ENCODE measurements around the gene BANP. TPM values are rescaled to one million over a fixed set of nuclear protein-coding genes. Genes with fewer than 3 reads are reported as not detected.

Gene BANP
- total RNA-seq, 2 experiments from 2014 or later, result 39.6 to 58.0 TPM

DNA sequence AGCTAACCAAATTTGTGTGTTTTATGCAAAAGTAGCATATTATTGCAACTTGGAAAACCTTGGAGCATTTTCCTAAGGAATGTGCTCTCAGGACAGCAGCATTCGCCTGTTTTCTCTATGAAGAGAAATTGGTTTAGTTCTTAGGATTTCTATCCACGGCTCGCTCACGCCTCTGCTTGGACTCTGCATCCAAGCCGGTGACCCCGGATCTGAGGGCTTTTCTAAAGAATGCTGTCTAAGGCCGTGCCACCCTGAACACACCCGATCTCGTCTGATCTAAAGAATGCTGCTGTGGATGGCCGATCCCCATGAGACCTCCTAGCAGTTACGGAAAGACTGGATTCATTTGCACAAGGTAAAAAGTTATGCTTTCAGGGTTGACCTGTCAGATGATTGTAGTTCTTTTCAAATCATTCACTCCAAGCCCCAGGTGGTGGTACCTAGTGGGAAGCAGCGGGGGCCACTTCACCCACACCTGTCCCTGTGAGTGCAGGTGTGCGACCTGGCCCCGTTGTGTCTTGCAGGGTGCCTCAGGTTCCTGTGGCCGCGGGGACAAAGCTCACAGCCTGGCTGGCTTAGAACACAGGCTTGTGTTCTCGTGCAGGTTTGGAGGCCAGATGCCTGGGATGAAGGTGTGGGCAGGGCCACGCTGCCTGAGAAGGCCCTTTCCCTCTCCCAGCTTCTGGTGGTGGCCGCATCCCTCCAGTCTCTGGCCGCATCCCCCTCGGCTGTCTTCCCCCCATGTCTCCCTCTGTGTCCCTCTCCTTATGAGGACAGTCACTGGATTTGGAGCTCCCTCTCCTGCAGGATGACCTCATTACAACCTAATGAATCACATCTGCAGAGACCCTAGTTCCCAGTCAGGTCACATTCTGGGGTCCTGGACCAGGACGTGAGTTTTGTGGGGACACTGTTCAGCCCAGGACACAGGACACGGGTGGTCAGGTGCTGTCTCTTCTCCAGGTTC is 71.1 kb downstream of the BANP start:
- no peak overlapping the region for H2AFZ ChIP-seq (ENCODE audit: low read length)
- intact Hi-C loops (cut with micrococcal nuclease; ENCODE audit: unreplicated experiment), result no loop called here
- no peaks in the 10 kb centered on the region for H3K9me2 ChIP-seq (ENCODE audit: insufficient read depth, low read length)
- no peaks in the 10 kb centered on the region for H4K20me1 ChIP-seq (ENCODE audit: insufficient read depth, low read length)
- no peak for DNase-seq (ENCODE audit: low spot score)
- no peaks in the 10 kb centered on the region for H3K79me2 ChIP-seq (ENCODE audit: insufficient read depth, low read depth, low read length)
- no peaks in the 10 kb centered on the region for H3K4me1 ChIP-seq (ENCODE audit: insufficient read depth, low read length, poor library complexity, severe bottlenecking)
- CTCF ChIA-PET (ENCODE audit: unreplicated experiment), result no interaction called here
- no peak overlapping the region for H3K4me3 ChIP-seq (ENCODE audit: low read depth, low read length, poor library complexity, severe bottlenecking)
- peaks cover 18% of the 10 kb centered on the region; the same call in 1 of the 2 replicates for H3K36me3 ChIP-seq (ENCODE audit: insufficient read depth, low read length)
- TF ChIP-seq EZH2phosphoT487 (IDR thresholded peaks at IDR 0.05; ENCODE audit: borderline replicate concordance, low read depth, low read length), result no peak
- TF ChIP-seq, protein P1, sequence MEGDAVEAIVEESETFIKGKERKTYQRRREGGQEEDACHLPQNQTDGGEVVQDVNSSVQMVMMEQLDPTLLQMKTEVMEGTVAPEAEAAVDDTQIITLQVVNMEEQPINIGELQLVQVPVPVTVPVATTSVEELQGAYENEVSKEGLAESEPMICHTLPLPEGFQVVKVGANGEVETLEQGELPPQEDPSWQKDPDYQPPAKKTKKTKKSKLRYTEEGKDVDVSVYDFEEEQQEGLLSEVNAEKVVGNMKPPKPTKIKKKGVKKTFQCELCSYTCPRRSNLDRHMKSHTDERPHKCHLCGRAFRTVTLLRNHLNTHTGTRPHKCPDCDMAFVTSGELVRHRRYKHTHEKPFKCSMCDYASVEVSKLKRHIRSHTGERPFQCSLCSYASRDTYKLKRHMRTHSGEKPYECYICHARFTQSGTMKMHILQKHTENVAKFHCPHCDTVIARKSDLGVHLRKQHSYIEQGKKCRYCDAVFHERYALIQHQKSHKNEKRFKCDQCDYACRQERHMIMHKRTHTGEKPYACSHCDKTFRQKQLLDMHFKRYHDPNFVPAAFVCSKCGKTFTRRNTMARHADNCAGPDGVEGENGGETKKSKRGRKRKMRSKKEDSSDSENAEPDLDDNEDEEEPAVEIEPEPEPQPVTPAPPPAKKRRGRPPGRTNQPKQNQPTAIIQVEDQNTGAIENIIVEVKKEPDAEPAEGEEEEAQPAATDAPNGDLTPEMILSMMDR (conservative IDR thresholded peaks at IDR 0.05; ENCODE audit: low read length), result no peak
- POLR2A ChIA-PET, result no interaction called here
- no TSS peak for BruUV-seq (replicated peaks)
- no peak overlapping the region for H3K4me2 ChIP-seq (ENCODE audit: low read length)
- H3K9me3 ChIP-seq (ENCODE audit: low read length), result no peaks in the 10 kb centered on the region
- H3K27ac ChIP-seq (ENCODE audit: low read depth, low read length, poor library complexity, severe bottlenecking), result no peak overlapping the region

DNA sequence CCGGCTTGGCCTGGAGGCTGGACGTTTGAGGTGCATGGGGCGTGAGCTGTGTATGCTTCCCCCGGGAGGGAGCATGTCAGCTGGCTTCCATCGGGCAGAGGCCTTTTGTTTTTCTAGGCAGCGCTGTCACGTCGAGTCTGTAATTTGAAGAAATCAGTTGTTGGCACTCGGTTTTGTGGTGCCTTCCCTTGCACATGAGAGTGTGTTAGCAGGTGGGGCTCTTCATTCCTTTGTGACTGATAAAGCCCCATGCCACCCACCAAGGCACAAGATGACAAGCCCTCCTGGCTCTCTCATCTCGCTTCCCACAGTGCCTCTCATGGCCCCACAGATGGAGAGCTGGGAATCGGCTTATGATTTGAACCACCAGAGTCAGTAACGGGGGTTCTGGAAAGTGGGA is 72.1 kb downstream of the BANP start:
- Histone ChIP-seq H3K36me3 (ENCODE audit: insufficient read depth, low read length) (peaks cover 26% of the 10 kb centered on the region), H3K4me3 (ENCODE audit: low read depth, low read length, poor library complexity, severe bottlenecking) (no peak overlapping the region), H3K79me2 (ENCODE audit: insufficient read depth, low read depth, low read length) (no peaks in the 10 kb centered on the region), H3K4me2 (ENCODE audit: low read length) (no peak overlapping the region), H3K9me2 (ENCODE audit: insufficient read depth, low read length) (no peaks in the 10 kb centered on the region), H2AFZ (ENCODE audit: low read length) (no peak overlapping the region), H3K4me1 (ENCODE audit: insufficient read depth, low read length, poor library complexity, severe bottlenecking) (no peaks in the 10 kb centered on the region), H4K20me1 (ENCODE audit: insufficient read depth, low read length) (no peaks in the 10 kb centered on the region), H3K9me3 (ENCODE audit: low read length) (no peaks in the 10 kb centered on the region), H3K27ac (ENCODE audit: low read depth, low read length, poor library complexity, severe bottlenecking) (no peak overlapping the region)
- no TSS peak for BruUV-seq (replicated peaks)
- ChIA-PET CTCF (ENCODE audit: unreplicated experiment) (no interaction called here), POLR2A (no interaction called here)
- DNase-seq (ENCODE audit: low spot score), result no peak
- TF ChIP-seq, protein P1 (conservative IDR thresholded peaks at IDR 0.05; ENCODE audit: low read length), result no peak
- no peak for TF ChIP-seq EZH2phosphoT487 (IDR thresholded peaks at IDR 0.05; ENCODE audit: borderline replicate concordance, low read depth, low read length)
- intact Hi-C loops (cut with micrococcal nuclease; ENCODE audit: unreplicated experiment), result no loop called here

GRCh38 chr16:88023786-88024185 is 72.6 kb downstream of the BANP start:
- Histone ChIP-seq H3K9me3 (ENCODE audit: low read length) (no peaks in the 10 kb centered on the region), H3K4me1 (ENCODE audit: insufficient read depth, low read length, poor library complexity, severe bottlenecking) (no peaks in the 10 kb centered on the region), H3K4me2 (ENCODE audit: low read length) (no peak overlapping the region), H4K20me1 (ENCODE audit: insufficient read depth, low read length) (no peaks in the 10 kb centered on the region), H3K9me2 (ENCODE audit: insufficient read depth, low read length) (no peaks in the 10 kb centered on the region), H3K4me3 (ENCODE audit: low read depth, low read length, poor library complexity, severe bottlenecking) (no peak overlapping the region), H3K27ac (ENCODE audit: low read depth, low read length, poor library complexity, severe bottlenecking) (no peak overlapping the region), H3K79me2 (ENCODE audit: insufficient read depth, low read depth, low read length) (no peaks in the 10 kb centered on the region), H2AFZ (ENCODE audit: low read length) (no peak overlapping the region), H3K36me3 (ENCODE audit: insufficient read depth, low read length) (peaks cover 24% of the 10 kb centered on the region)
- no TSS peak for BruUV-seq (replicated peaks)
- DNase-seq (ENCODE audit: low spot score), result no peak
- intact Hi-C loops (cut with micrococcal nuclease; ENCODE audit: unreplicated experiment), result loop anchor here (1.0 kb wide), 1 partner anchor 46 kb away; no protein-coding TSS in a partner anchor
- TF ChIP-seq, protein P1 (conservative IDR thresholded peaks at IDR 0.05; ENCODE audit: low read length), result no peak
- no peak for TF ChIP-seq EZH2phosphoT487 (IDR thresholded peaks at IDR 0.05; ENCODE audit: borderline replicate concordance, low read depth, low read length)
- CTCF ChIA-PET (ENCODE audit: unreplicated experiment), result no interaction called here
- POLR2A ChIA-PET, result no interaction called here
